CD4-positive, alpha-beta T cell treated with Interleukin-17A for 1 hour (primary cell): ENCODE results near the gene SLC2A6.
"Not testable (repeated sequence)": the region's sequence is repeated elsewhere in the genome, so short reads cannot be mapped to it uniquely, and the experiment has no call there.

ENCODE experiments used
- DNase-seq: peaks from one replicate; pipeline ENCODE4 v3.0.0-alpha.2; 2020

Gene SLC2A6

GRCh38 chr9:133459476-133460404 lies 19.2 kb downstream of the SLC2A6 start, which contains the start of gene CACFD1:
Gene CACFD1 (plus strand): TSS chr9:133459978. CDS start chr9:133460067, 89 bp downstream.
- peak; percentile 93 for DNase-seq

- no peak for DNase-seq
Observed at GRCh38 chr9:133458643-133459312, 20.1 kb downstream of the SLC2A6 start.

- no peak for DNase-seq
Observed at GRCh38 chr9:133457748-133458147, 21.2 kb downstream of the SLC2A6 start.

GRCh38 chr9:133457233-133457632 lies 21.7 kb downstream of the SLC2A6 start:
- DNase-seq = no peak

GRCh38 chr9:133456409-133456808 lies 22.5 kb downstream of the SLC2A6 start:
- DNase-seq = no peak

- no peak for DNase-seq
Observed at GRCh38 chr9:133455936-133456335, 23.0 kb downstream of the SLC2A6 start.

- DNase-seq = no peak
Observed at GRCh38 chr9:133454943-133455673, 23.8 kb downstream of the SLC2A6 start.

- DNase-seq = no peak
Observed at GRCh38 chr9:133454325-133454724, 24.6 kb downstream of the SLC2A6 start.

- DNase-seq = no peak
Observed at GRCh38 chr9:133453651-133454050, 25.2 kb downstream of the SLC2A6 start.

GRCh38 chr9:133452562-133452961 lies 26.3 kb downstream of the SLC2A6 start:
- DNase-seq = no peak

- not testable (repeated sequence) for DNase-seq
Observed at GRCh38 chr9:133451865-133452264, 27.0 kb downstream of the SLC2A6 start.

- DNase-seq = no peak
Observed at GRCh38 chr9:133449760-133450159, 29.1 kb downstream of the SLC2A6 start.

GRCh38 chr9:133448487-133448972 lies 30.4 kb downstream of the SLC2A6 start:
- DNase-seq = no peak

- no peak for DNase-seq
Observed at GRCh38 chr9:133445293-133445969, 33.5 kb downstream of the SLC2A6 start.

GRCh38 chr9:133443982-133444381 lies 34.9 kb downstream of the SLC2A6 start:
- DNase-seq = no peak

- DNase-seq = no peak
Observed at GRCh38 chr9:133443248-133443647, 35.7 kb downstream of the SLC2A6 start.

- DNase-seq = no peak
Observed at GRCh38 chr9:133441571-133441970, 37.3 kb downstream of the SLC2A6 start.

GRCh38 chr9:133440874-133441273 lies 38.0 kb downstream of the SLC2A6 start:
- DNase-seq = no peak

GRCh38 chr9:133439337-133439736 lies 39.6 kb downstream of the SLC2A6 start:
- DNase-seq = no peak

- no peak for DNase-seq
Observed at GRCh38 chr9:133437753-133438531, 41.0 kb downstream of the SLC2A6 start.

- no peak for DNase-seq
Observed at GRCh38 chr9:133436681-133437080, 42.2 kb downstream of the SLC2A6 start.
